Stimulated activated CD4-positive, alpha-beta T cell treated with anti-CD3 and anti-CD28 coated beads, Interleukin-2, amount 100 ng/mL, for 48 hours (primary cell): ENCODE results near the gene CHRNG.
"Not testable (repeated sequence)": the region's sequence is repeated elsewhere in the genome, so short reads cannot be mapped to it uniquely, and the experiment has no call there.

Experiments used
- DNase-seq, 2 donors: peaks; one replicate each; pipeline ENCODE4 v3.0.0-alpha.2; 2020

The CHRNG gene

DNA sequence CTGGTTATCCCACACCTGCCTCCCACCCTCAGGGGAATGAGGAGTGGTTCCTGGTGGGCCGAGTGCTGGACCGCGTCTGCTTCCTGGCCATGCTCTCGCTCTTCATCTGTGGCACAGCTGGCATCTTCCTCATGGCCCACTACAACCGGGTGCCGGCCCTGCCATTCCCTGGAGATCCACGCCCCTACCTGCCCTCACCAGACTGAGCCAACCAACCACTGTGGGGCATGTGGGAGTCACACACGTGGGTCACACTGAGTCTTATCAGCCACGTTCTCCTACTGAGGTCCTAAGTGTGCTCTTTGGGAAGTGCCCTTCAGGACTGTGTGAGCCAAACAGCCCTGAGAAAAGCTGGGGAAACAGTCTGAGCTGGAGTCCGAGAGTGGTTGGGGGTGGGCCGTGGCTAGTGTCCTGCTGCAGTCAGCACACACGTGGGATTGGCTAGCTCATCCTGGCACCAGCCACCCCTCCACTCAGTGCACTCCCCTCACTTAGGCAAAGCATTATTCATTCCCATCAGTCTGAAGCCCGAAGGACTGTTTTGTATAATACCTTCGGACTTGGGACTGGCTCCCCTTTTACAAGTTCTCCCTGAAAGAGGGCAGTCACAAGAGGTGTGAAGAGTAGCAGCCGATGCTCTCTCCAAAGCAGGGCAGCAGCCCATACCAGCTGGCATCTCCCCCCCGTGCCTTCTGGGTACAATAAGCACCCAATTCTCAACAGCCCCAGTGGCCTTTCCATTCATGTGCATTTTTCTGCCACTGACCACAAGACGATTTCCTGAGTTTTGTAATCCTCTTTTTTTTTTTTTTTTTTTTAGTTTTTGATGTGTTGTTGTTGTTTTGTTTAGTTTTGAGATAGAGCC, 6.3 kb downstream of the CHRNG start:
- no peak for DNase-seq

DNA sequence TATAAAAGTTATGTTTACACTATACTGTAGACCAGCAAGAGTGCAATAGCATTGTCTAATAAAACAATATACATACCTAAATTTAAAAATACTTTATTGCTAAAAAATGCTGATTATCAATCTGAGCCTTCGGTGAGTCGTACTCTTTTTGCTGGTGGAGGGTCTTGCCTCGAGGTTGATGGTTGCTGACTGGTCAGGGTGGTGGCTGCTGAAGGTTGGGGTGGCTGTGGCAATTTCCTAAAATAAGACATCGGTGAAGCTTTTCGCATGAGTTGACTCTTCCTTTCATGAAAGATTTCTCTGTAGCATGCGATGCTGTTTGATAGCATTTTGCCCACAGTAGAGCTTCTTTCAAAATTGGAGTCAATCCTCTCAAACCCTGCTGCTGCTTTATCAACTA, 8.5 kb downstream of the CHRNG start:
- no peak for DNase-seq

DNA sequence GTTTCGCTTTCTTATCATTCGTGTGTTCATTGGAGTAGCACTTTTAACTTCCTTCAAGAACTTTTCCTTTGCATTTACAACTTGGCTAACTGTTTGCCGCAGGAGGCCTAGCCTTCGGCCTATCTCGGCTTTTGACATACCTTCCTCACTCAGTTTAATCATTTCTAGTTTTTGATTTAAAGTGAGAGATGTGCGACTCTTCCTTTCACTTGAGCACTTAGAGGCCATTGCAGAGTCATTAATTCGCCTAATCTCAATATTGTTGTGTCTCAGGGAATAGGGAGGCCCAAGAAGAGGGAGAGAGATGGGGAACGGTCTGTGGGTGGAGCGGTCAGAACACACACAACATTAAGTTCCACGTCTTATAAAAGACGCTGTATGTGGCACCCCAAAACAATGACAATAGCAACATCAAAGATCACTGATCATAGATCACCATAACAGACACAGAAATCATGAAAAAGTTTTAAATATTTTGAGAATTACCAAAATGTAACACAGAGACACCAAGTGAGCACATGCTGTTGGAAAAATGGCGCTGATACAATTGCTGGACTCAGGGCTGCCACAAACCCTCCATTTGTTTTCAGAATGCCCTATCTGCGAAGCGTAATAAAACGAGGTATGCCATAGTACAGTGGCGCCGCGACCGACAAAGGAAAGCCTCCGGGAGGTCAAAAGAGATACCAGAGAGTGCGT, 10.3 kb downstream of the CHRNG start:
- DNase-seq, result no peak

DNA sequence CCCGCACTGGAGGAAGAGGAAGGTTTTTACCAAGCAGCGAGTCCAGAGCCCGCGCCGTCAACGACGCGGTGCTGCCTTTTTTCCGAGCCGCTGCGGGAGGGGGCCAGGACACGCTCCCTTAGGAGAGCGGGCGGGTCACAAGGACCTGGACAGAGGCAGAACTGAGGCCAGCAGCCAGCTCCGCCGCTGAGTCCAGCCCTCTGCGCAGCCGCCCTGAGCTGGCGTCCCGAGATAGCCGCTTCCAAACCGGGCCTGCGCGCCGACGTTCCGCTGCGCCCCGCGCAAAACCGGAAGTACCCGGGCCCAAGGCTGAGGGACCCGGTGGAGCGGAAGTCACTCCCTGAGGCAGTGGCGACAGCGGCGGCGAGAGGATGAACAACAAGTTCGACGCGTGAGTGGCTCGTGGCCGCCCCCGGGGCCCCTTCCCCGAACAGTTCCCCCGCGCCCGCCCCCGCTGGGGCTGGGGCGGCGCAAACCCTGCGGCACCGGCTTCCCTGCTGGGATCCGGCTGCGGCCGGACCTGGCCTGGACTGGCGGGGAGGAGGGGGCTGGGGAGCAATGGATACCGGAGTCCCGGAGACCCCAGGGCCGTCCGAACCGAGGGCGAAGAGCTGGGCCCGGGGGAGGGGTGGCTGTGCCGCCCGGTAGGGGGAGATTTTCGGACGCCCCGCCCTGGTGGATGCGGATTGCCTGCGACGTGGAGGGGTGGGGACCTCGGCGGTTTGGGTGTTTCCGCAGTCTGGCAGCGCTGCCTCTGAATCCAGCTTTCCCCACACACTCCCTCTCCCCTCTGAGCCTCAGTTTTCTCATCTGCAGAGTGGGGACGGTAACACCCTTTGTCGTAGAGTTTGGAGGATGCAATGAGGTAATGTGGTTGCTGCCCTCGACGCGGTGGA, 11.1 kb downstream of the CHRNG start, which contains the start of the genes EIF4E2 and TIGD1:
EIF4E2 (plus strand) TSS at position 336 of the 896 bp plus-strand sequence; CDS start at position 372, 36 bp downstream.
TIGD1 (minus strand) TSS at position 204 of the 896 bp plus-strand sequence. CDS start 675 bp downstream, outside the sequence.
- DNase-seq, result peak; percentile 89 to 90

DNA sequence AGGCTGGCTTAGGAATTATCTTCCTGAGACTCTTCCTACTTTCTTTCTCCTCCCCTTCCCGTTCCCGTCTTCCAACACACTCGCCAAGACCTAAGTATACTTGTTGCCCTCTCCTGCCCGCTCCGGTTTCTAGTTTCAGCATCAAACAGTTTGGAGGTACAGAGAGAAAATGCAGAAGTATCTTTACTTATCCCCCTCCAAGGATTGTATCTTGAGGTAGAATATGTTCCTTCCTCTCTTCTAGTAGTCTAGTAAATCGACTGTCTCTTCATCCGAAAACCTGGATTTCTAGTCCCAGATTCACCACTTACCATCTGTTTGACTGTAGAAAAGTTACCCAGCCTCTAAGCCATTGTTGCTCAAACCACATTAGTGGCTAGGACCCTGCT, 11.8 kb downstream of the CHRNG start:
- DNase-seq, result no peak

DNA sequence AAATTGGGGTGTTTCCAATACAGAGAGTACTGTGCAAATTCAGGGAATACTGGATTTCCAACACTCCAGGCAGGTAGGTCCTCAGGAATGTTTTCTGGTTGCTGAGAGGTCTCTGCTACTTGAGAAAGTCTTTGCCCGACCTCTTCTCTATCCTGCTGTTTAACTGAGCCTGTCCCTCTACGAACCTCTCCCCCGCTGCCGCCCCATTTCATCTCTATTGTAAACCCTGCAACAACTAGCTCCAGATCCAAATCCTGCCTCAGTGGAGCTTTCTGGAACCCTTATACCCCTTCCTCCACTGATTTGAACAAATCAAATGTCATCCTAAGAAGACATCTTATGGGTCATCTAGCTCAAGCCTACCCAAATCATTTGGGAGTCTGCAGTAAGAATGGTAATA, 12.3 kb downstream of the CHRNG start:
- no peak for DNase-seq

DNA sequence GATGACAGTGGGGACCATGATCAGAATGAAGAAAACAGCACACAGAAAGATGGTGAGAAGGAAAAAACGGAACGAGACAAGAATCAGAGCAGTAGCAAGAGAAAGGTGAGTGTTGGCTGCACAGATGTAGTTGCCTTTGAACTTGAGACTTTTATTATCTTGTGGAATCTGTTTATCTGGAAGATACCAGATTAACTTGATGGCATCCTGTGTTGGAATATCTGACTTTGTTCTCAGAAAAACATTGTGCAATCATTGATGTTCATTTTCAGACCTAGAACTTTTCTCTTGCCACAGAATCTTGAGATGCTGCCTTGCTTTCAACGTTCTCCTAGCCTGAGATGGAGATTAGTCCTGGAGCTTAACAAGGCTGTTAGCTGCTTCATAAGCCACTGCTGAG, 16.9 kb downstream of the CHRNG start:
- no peak for DNase-seq

DNA sequence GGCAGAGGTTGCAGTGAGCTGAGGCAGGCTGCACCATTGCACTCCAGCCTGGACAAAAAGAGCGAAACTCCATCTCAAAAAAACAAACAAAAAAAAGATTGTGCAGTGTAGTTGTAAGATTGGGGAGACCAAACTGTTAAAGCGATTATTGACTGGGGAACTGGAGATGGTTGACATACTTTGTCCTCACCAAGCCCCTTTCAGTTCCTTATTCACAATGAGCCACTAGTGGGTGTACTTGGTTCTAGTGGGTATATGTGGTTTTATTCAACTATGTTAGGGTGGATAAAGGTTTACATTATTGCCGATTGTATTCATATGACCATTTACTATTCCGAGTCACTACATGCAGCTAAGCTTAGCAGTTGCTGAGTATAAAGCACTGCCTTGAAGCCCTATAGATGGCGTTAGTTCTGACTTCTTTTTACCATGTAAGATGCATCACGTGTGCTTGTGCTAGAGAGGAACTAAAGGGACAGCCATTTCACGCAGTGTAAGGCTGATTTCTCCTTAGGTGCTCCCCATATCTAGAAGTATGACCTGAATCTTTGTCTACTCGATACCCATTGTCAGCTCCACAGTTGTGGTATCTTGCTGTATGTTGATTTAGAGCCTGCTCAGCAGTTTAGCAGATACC, 23.1 kb downstream of the CHRNG start:
- no peak for DNase-seq

DNA sequence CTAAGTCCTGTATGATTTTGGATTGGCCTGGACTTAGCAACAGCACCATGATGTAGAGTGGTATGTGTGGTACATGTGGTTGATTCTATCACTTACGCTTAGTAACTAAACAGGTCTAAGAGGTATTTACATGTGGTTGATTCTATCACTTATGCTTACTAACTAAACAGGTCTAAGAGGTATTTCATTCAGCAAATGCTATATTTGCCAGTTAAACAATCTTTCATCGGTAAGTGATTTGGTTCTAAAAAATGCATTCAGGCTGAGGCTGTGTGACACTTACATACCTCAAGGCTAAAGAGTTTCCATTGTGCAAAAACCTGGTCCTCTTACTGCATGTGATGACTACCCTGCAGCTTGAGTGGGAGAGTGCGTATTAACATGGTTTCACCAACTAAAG, 24.1 kb downstream of the CHRNG start:
- no peak for DNase-seq

DNA sequence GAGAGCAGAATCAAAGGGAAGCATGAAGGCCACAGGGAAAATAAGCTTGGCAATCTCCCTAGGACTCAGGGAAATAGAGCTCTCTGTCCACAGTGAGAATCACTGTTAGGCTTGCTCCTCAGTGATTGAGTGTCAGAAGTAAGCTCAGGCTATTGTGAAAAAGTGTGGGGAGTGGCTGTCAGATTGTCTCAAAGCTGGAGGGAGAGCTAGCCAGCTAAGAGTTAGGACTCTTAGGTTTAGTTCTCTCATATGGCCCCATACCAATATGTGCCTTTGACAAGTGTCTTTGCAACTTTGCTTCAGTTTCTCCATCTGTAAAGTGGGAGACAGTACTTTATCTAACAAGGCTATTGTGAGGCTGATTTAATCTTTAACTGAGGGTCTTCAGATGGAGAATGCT, 28.2 kb downstream of the CHRNG start:
- DNase-seq, result no peak

DNA sequence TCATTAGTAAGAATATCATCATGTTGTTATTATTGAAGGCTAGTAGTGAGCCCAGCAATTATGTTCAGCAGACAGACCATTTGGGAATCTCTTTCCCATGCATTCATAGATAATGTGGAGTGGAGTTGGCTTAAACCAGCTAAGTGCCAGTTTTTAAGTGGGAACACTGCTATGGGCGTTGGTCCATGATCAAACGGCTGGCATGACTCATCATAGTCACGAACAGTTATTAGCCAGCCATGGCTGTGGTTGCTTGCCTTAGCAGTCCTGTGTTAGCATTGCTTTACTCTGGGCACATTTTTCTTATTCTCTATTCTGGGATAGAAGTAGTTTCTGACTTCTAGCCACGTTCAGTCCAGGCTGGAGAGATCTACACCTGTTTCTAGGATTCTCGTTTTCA, 28.7 kb downstream of the CHRNG start:
- no peak for DNase-seq

DNA sequence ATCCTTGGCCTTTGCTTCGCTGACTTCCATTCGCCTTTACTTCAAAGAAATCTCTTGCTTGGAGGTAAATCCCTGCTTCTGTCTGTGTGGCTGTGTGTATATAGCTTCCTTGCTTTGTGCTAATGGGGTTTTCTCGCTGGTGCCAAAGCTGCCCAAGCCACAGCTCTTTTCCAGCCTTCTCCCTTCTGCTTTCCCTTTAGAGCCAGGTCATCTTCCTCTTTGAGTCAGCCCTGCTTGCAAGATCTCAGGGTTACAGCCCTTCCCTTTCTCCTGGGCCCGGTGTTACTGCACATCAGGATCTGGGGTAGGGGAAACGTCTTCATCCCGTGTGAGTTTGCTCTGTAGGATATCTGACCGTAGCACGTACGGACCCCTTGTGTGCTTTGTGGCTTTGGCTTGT, 30.0 kb downstream of the CHRNG start:
- DNase-seq, result no peak

DNA sequence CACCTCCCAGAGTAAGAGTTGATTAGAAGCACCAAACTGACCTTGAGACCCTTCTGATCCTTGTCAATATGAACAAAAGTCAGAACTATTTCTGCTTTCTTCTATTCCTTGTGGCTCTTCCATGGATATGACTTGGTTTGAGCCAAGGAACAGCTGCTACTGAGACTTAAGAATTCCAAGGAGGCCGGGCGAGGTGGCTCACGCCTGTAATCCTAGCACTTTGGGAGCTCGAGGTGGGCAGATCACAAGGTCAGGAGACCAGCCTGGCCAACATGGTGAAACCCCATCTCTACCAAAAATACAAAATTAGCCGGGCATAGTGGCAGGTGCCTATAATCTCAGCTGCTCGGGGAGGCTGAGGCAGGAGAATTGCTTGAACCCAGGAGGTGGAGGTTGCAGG, 31.0 kb downstream of the CHRNG start:
- DNase-seq, result not testable (repeated sequence)

DNA sequence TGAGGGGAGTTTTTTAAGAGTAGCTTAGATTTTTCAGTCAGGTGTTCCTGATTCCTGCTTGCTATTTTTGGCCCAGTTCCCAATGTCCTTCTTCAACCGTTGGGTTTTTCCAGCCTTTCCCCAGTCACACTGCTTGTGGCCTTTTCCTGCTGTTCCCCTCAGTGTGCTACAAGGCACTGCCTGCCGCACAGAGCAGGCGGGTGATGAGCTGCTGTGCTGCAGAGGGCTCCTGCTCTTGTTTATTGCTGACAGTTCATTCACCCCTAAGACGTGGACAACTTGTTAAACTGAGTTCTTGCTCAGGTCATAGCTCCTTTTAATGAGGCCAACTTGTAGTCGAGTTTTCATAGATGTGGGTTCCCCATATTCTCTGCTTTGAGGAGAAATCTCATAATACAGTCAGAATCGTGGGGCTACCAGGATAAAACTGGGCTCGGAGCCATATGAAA, 31.6 kb downstream of the CHRNG start:
- no peak for DNase-seq

DNA sequence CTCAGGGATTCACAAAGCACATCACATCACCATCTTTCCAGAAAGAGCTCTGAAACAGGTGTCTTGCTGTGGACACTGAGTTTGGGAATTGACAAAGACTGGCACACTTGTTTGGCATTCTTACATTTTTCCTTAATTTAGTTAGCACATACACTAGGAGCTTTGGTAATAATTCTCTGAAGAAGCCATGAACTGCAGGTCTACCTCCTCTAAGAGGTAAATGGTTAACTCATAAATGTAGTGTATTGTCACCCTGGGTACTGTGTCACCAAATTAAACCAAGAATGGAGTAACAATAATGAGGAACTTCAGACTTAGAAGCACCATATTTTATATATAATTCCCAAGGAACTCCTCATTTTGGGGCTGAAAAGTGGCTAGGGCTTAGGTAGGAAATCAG, 33.5 kb downstream of the CHRNG start:
- DNase-seq, result no peak

DNA sequence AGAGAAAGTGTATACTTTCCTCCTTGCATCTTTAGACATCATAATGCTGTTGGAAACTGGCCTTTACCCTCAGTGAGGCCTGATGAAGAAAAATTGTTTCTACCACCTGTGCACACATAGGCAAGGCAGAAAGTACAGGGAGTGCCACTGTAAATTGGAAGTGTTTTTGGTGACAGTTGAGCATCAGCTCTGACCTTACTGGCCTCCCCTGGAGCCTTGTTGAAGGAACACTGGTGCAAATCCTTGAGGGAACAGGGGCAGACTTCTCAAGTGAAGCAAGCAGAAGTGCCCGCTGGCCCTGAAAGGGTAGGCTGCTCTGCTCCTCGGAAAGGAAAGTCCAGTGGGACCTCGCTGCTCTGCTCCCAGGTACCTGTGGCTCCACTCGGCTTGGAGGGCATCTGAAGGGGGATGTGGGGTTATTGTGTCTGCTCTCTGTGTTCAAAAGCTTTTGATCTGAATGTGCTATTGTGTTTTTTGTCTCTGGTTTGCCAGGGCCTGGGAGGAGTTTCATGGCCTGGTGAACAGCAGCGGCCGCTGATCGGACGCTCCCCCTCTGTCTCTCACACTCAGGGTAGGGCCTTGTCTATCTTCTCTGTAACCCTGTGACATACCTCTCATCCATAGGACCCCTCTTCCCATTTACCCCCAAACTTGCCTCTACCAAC, 34.4 kb downstream of the CHRNG start:
- no peak for DNase-seq

DNA sequence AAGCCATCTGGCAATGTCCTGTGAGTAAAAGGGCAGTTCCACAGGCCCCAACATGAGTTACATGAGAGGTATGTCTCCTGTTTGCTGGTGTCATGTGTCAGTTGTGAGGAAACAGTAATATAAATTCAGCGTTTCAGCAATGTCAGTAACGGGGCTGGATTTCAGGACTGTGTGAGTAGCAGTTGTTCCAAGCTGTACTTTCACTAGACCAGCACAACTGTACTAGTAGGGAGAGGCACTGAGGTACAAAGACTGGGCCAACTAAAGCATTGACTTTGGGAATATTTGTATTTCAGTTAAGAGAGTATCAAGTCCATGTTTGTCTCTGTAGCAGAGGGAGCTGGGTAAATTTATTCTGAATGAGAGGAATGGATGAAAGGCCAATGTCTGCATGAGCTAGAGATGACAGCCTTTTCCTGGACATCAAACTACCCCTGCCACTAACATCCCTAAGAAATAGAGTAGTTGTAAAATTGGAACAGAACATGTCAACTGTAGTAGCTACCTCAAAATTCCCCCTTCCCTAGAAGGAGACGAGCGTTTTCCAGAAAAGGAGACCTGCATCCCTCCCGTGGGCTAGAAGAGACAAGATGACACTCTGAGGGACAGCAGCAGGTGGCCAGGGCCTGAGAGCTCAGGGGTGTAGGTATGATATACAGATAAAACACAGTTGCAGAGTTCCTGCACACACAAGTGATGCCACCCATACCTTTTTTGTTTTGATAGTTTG, 35.3 kb downstream of the CHRNG start:
- DNase-seq, result no peak

DNA sequence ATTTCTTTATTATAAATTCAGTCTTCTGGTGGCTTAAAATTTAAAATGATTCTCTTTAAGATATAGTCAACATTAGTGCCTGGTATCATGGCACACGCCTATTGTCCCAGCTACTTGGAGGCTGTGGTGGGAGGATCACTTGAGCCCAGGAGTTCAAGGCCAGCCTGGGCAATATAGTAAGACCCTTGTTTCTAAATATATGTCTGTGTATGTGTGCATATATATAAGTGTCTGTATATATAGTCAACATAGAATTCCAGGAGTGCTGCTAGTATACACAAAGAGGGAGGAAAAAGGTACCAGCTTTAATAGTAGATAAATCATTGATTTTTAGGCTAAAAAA, 35.9 kb downstream of the CHRNG start:
- no peak for DNase-seq

DNA sequence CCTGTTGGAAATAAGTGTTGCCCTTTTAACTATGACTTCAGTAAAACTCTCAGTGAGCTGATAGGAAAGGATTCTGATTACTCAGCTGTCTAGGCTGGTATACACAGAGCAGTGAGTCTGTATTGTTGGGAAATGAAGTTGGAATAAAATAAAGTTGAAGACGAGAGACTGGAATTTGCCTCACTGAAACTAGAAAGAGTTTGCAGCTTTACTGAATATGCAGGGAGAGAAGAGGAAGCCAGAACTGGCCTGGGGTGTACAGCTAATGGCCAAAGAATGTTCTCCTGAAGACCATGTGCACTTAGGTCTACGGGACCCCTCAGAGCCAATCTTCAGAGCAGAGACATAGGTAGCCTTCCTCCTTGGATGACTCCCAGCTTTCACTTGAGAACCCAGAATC, 37.5 kb downstream of the CHRNG start:
- DNase-seq, result no peak

DNA sequence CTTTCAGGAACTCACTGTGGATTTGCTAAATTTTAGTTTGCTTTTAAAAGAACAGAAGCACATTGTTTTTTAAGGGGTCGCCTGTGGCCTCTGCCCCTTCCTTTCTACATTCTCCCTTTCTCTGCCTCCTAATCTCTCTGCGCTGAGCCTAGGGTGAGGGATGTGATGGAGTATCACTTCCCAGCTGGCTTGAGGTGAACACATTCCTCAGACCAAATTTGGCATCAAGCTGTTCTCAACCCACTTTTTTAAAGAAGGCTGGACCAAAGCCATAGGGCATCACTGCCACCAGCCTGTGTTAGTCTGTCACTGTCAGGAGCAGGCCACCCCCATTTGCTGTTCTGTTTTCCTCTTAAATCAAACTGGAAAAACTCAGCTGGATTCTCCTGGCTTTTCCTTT, 38.3 kb downstream of the CHRNG start:
- no peak for DNase-seq

DNA sequence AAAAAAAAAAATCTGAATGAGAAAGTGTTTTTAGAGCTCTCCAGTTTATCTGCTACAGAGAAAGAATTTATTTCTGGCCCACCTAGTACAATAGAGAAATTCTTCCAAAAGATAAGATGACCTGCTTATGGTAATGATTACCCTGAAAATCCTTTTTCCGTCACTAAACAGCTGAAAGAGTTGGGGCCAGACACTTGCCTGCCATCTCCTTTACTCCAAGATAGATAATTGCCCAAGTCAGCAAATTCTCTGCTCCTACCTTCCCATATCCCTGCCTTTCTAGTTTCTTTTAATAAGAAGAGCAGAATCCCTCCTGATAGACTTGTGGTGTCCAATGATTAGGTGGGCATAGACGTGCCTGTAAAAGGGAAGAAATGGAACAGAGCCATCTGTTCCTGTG, 39.1 kb downstream of the CHRNG start:
- DNase-seq, result no peak

DNA sequence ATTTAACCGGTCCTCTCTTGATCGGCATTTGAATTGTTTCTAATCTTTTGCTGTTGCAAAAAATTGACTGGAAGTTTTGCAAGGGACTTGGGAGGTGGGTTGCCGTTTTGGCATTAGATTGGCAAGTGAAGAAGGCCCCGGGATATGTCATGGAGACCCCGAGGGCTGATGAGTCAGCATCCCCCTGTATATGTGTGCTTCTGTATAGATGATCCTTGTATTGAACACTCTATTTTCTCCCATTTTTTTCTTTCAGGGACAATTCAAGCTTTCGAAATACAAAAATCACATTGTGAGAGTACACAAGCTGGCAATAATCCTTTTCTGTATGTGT, 41.1 kb downstream of the CHRNG start:
- DNase-seq, result no peak
